ENCODE data around the gene ELMO3. TPM values are rescaled to one million over a fixed set of nuclear protein-coding genes. Genes with fewer than 3 reads are reported as not detected.
A peak's percentile ranks its signal among the peaks of the same experiment; 100 is the strongest.

The ELMO3 gene
- total RNA-seq, 6 experiments from 2014 or later = 1.8 to 8.0 (median 4.6) TPM

GRCh38 chr16:67250045-67250327, 51.1 kb downstream of the ELMO3 start:
- ATAC-seq = no peak
- Histone ChIP-seq H3K27ac (no peak overlapping the region), H3K4me3 (no peak overlapping the region), H3K9me3 (no peaks in the 10 kb centered on the region), H3K4me1 (peaks cover 0 to 38% (median 0%) of the 10 kb centered on the region in 4 donors), H3K36me3 (no peaks in the 10 kb centered on the region), H3K27me3 (peaks cover 0 to 10% of the 10 kb centered on the region in 2 donors)
- DNase-seq = peak in 1 of 3 donors; percentile 4
- 79% methylated on average over 4 of the region's 4 CpGs for WGBS (ENCODE audit: insufficient coverage, low coverage, low lambda C conversion rate, missing lambda C conversion rate)
- intact Hi-C loops (cut with DNase I) = loop anchor here in 1 of 2 donors (10.0 kb wide), 1 partner anchor 145 kb away; the partner anchor contains the start of gene TPPP3
- TF ChIP-seq CTCF (IDR thresholded peaks at IDR 0.05) (no peak), POLR2A (IDR thresholded peaks at IDR 0.05) (no peak)

- no peak for TF ChIP-seq POLR2A (IDR thresholded peaks at IDR 0.05)
- no peak for TF ChIP-seq CTCF (IDR thresholded peaks at IDR 0.05)
- intact Hi-C loops (cut with DNase I) = loop anchor here in 1 of 2 donors (10.0 kb wide), 1 partner anchor 142 kb away; the partner anchor contains the start of gene TPPP3
- Histone ChIP-seq H3K36me3 (no peaks in the 10 kb centered on the region), H3K4me1 (peaks cover 0 to 13% (median 0%) of the 10 kb centered on the region in 4 donors), H3K4me3 (no peak overlapping the region), H3K27ac (no peak overlapping the region), H3K9me3 (no peaks in the 10 kb centered on the region), H3K27me3 (peaks cover 0 to 10% of the 10 kb centered on the region in 2 donors)
- ATAC-seq (no peak), DNase-seq (no peak)
- WGBS (ENCODE audit: insufficient coverage, low coverage, low lambda C conversion rate, missing lambda C conversion rate) = no CpG with 5 or more reads among the region's 4 CpGs
These were observed 53.9 kb downstream of the ELMO3 start for GRCh38 chr16:67252609-67253497.

MicroRNA genes within 50 kb of the gene (microRNA counts, 767-probe panel; counts per million panel counts)
- microRNA hsa-miR-328 = 237 counts per million

Small RNAs within 50 kb of the gene (microRNA-seq; reads per million reads assigned to microRNA genes)
- gene MIR328 = 170 to 199 reads per million in 2 donors

Small RNAs within 50 kb of the gene (small RNA-seq; reads per million reads assigned to genes)
- gene MIR328 = 2.5 to 4.7 reads per million in 2 experiments

Other genes starting within 250 kb of the ELMO3 start
- gene CES3, start 237.9 kb upstream of the ELMO3 start, total RNA-seq = 10 to 100 TPM; 19.1 to 82.4 (median 35.9) TPM
- gene CES4A, start 210.5 kb upstream of the ELMO3 start, total RNA-seq = 10 to 100 TPM in 4 of 6 experiments, 1 to 10 TPM in 2; 5.2 to 54.7 (median 15.3) TPM
- 10 to 100 TPM in 5 of 6 experiments, 1 to 10 TPM in 1; 7.9 to 23.3 (median 18.9) TPM for gene CBFB, start 170.0 kb upstream of the ELMO3 start, total RNA-seq
- gene PHAF1, start 89.2 kb upstream of the ELMO3 start, total RNA-seq = 10 to 100 TPM; 22.3 to 45.1 (median 32.4) TPM
- 1 to 10 TPM in 5 of 6 experiments, under 1 TPM in 1; 0.95 to 3.9 (median 1.7) TPM for gene B3GNT9, start 48.1 kb upstream of the ELMO3 start, total RNA-seq
- 10 to 100 TPM in 4 of 6 experiments, 1 to 10 TPM in 2; 9.5 to 16.3 (median 10.6) TPM for gene TRADD, start 39.2 kb upstream of the ELMO3 start, total RNA-seq
- 10 to 100 TPM in 4 of 6 experiments, 1 to 10 TPM in 2; 6.1 to 15.0 (median 11.6) TPM for gene FBXL8, start 39.2 kb upstream of the ELMO3 start, total RNA-seq
- 10 to 100 TPM; 10.4 to 44.1 (median 30.1) TPM for gene HSF4, start 34.4 kb upstream of the ELMO3 start, total RNA-seq
- 10 to 100 TPM; 21.5 to 44.3 (median 28.1) TPM for gene NOL3, start 28.6 kb upstream of the ELMO3 start, total RNA-seq
- gene MATCAP1, start 15.2 kb upstream of the ELMO3 start, total RNA-seq = 10 to 100 TPM in 2 of 6 experiments, 1 to 10 TPM in 4; 3.5 to 13.8 (median 9.3) TPM
- gene EXOC3L1, start 9.0 kb upstream of the ELMO3 start, total RNA-seq = 1 to 10 TPM; 1.8 to 4.3 (median 2.5) TPM
- 10 to 100 TPM; 14.4 to 36.4 (median 22.4) TPM for gene E2F4, start 7.0 kb upstream of the ELMO3 start, total RNA-seq
- 10 to 100 TPM; 32.6 to 58.7 (median 40.5) TPM for gene TMEM208, start 28.0 kb downstream of the ELMO3 start, total RNA-seq
- gene FHOD1, start 48.4 kb downstream of the ELMO3 start, total RNA-seq = 1 to 10 TPM; 2.3 to 9.6 (median 3.5) TPM
- under 1 TPM; 0.06 to 0.53 (median 0.15) TPM for gene SLC9A5, start 49.8 kb downstream of the ELMO3 start, total RNA-seq
- gene PLEKHG4, start 80.4 kb downstream of the ELMO3 start, total RNA-seq = under 1 TPM; 0.09 to 0.53 (median 0.20) TPM
- not detected for gene KCTD19, start 127.6 kb downstream of the ELMO3 start, total RNA-seq
- gene LRRC36, start 127.7 kb downstream of the ELMO3 start, total RNA-seq = not detected
- under 1 TPM in 5 of 6 experiments, not detected in 1; 0.24 to 0.65 (median 0.37) TPM for gene TPPP3, start 194.4 kb downstream of the ELMO3 start, total RNA-seq
- gene ZDHHC1, start 217.3 kb downstream of the ELMO3 start, total RNA-seq = 1 to 10 TPM; 1.2 to 4.0 (median 1.8) TPM
- gene HSD11B2, start 232.0 kb downstream of the ELMO3 start, total RNA-seq = 1 to 10 TPM; 1.3 to 2.7 (median 2.1) TPM